Right renal cortex interstitium (tissue), 3 donors: ENCODE results near the gene GPR183. TPM values are rescaled to one million over a fixed set of nuclear protein-coding genes. Genes with fewer than 3 reads are reported as not detected.
"Not testable (repeated sequence)": the region's sequence is repeated elsewhere in the genome, so short reads cannot be mapped to it uniquely, and the experiment has no call there.

ENCODE experiments used
- DNase-seq, 3 donors: peaks; one replicate each; pipeline ENCODE4 v3.0.0-alpha.2; 2013; ENCODE audit warnings: low read depth in 3 of 3, low spot score in 2 of 3
- polyA plus RNA-seq, 3 donors: library from polyadenylated mRNA; unstranded; fragments of 120-200 nt; gene quantifications; one replicate each; pipeline ENCODE4 v1.2.1, GENCODE V29; 2013; ENCODE audit not compliant: insufficient read length in 3 of 3

The GPR183 gene
- polyA plus RNA-seq, 3 donors, result 2.2 to 4.3 (median 2.6) TPM

- DNase-seq, result no peak
Measured at GRCh38 chr13:99251921-99252320, 55.3 kb downstream of the GPR183 start.

- no peak for DNase-seq
Measured at GRCh38 chr13:99250982-99251825, 56.0 kb downstream of the GPR183 start.

- not testable (repeated sequence) for DNase-seq
Measured at GRCh38 chr13:99249606-99250005, 57.6 kb downstream of the GPR183 start.

- not testable (repeated sequence) for DNase-seq
Measured at GRCh38 chr13:99249178-99249577, 58.0 kb downstream of the GPR183 start.

- DNase-seq, result no peak
Measured at GRCh38 chr13:99246100-99246499, 61.1 kb downstream of the GPR183 start.

Other genes with a start within 250 kb of the GPR183 start
- gene UBAC2, start 106.5 kb downstream of the GPR183 start, polyA plus RNA-seq, result 100 to 1,000 TPM in 2 of 3 donors, 10 to 100 TPM in 1; 98.7 to 109 (median 101) TPM
- gene GPR18, start 49.0 kb downstream of the GPR183 start, polyA plus RNA-seq, result under 1 TPM; 0.19 to 0.21 (median 0.20) TPM
- 100 to 1,000 TPM; 231 to 232 (median 232) TPM for gene TM9SF2, start 194.1 kb upstream of the GPR183 start, polyA plus RNA-seq